GM12865 (cell line): ENCODE measurements around the gene ARHGAP42.

Source experiments
- DNase-seq: peaks from one replicate; pipeline ENCODE4 v3.0.0; 2010; ENCODE audit warnings: low read depth
- H3K4me3 ChIP-seq: 2 replicates; pipeline ENCODE4 v1.5.1; 2011; ENCODE audit warnings: mild to moderate bottlenecking, low read depth, low read length, control low read depth
- CTCF ChIP-seq: IDR thresholded peaks from 2 replicates; pipeline ENCODE4 v1.5.1; 2011; ENCODE audit warnings: low read length, control low read depth, low read depth, inconsistent platforms; ENCODE audit not compliant: insufficient read depth; ENCODE audit errors: missing control alignments

ARHGAP42 gene

GRCh38 chr11:100918551-100919500 lies 231.7 kb downstream of the ARHGAP42 start:
- DNase-seq, result no peak
- no peak for TF ChIP-seq CTCF
- no peak overlapping the region for H3K4me3 ChIP-seq

- H3K4me3 ChIP-seq, result no peak overlapping the region
- no peak for TF ChIP-seq CTCF
- no peak for DNase-seq
These were observed 233.5 kb downstream of the ARHGAP42 start for GRCh38 chr11:100920593-100920992.

GRCh38 chr11:100922121-100922520 lies 235.0 kb downstream of the ARHGAP42 start:
- no peak for TF ChIP-seq CTCF

GRCh38 chr11:100923555-100923954 lies 236.5 kb downstream of the ARHGAP42 start:
- H3K4me3 ChIP-seq, result no peak overlapping the region
- DNase-seq, result no peak
- no peak for TF ChIP-seq CTCF

More at GRCh38 chr11:100922121-100922520, 235.0 kb downstream of the ARHGAP42 start:
- no peak overlapping the region for H3K4me3 ChIP-seq
- no peak for DNase-seq

GRCh38 chr11:100925935-100926334 lies 238.8 kb downstream of the ARHGAP42 start:
- no peak for TF ChIP-seq CTCF
- peak; percentile 65 for DNase-seq
- H3K4me3 ChIP-seq, result no peak overlapping the region

- no peak for TF ChIP-seq CTCF
- H3K4me3 ChIP-seq, result no peak overlapping the region
- no peak for DNase-seq
These were observed 240.5 kb downstream of the ARHGAP42 start for GRCh38 chr11:100927579-100927978.
